Left ventricle myocardium inferior (tissue), 1 donor: ENCODE data around the gene KRTAP9-4. TPM values are rescaled to one million over a fixed set of nuclear protein-coding genes. Genes with fewer than 3 reads are reported as not detected.
"Not testable (repeated sequence)": the region's sequence is repeated elsewhere in the genome, so short reads cannot be mapped to it uniquely, and the experiment has no call there.

Experiments
- DNase-seq: peaks from one replicate; pipeline ENCODE4 v3.0.0-alpha.2; 2020
- H3K27ac ChIP-seq: fragments of 200-600 bp; replicated peaks from 2 replicates; pipeline ENCODE4 v1.8.0; 2021
- H3K27me3 ChIP-seq: fragments of 200-600 bp; 2 replicates; pipeline ENCODE4 v1.8.0; 2021; ENCODE audit warnings: low read depth
- H3K36me3 ChIP-seq: fragments of 200-600 bp; 2 replicates; pipeline ENCODE4 v1.8.0; 2021
- H3K4me1 ChIP-seq: fragments of 200-600 bp; 2 replicates; pipeline ENCODE4 v1.8.0; 2021
- H3K4me3 ChIP-seq: fragments of 200-600 bp; 2 replicates; pipeline ENCODE4 v1.8.0; 2021; ENCODE audit warnings: mild to moderate bottlenecking, moderate library complexity
- H3K9me3 ChIP-seq: fragments of 200-600 bp; replicated peaks from 2 replicates; pipeline ENCODE4 v1.8.0; 2021
- CTCF ChIP-seq: fragments of 200-600 bp; IDR thresholded peaks from 2 replicates; pipeline ENCODE4 v1.8.0; 2021; ENCODE audit warnings: antibody characterized with exemption, mild to moderate bottlenecking, borderline replicate concordance
- intact Hi-C: fragments of 100-400 bp; cut with micrococcal nuclease; formaldehyde crosslinking; loops from one replicate; pipeline ENCODE4 v1.11.0; 2022
- total RNA-seq: library from RNA; stranded (reverse); fragmentation: NEBNext Ultra II Directional; extraction: Animal tissue kit (Norgen Biotek cat#: 25700); gene quantifications from one replicate; pipeline ENCODE4 v1.2.1, GENCODE V29; 2021
- donor health status: DM: no; HTN: yes; CAD: no; lungs with severe emphysema.

Gene KRTAP9-4
- total RNA-seq, 1 donor from 2014 or later, result not detected

GRCh38 chr17:41254861-41255260 lies 5.4 kb downstream of the KRTAP9-4 start:
- no peaks in the 10 kb centered on the region for H3K4me1 ChIP-seq
- no peak for DNase-seq
- intact Hi-C loops, result no loop called here
- peaks cover 91% of the 10 kb centered on the region for H3K27me3 ChIP-seq
- no peak overlapping the region for H3K4me3 ChIP-seq
- H3K27ac ChIP-seq, result no peak overlapping the region
- no peak for TF ChIP-seq CTCF
- H3K9me3 ChIP-seq, result no peaks in the 10 kb centered on the region
- no peaks in the 10 kb centered on the region for H3K36me3 ChIP-seq

- H3K27ac ChIP-seq, H3K4me1 ChIP-seq, DNase-seq, H3K36me3 ChIP-seq, H3K9me3 ChIP-seq, intact Hi-C loops, H3K4me3 ChIP-seq: not testable (repeated sequence)
- peaks cover 94% of the 10 kb centered on the region for H3K27me3 ChIP-seq
Observed at GRCh38 chr17:41255381-41256290, 6.1 kb downstream of the KRTAP9-4 start, which contains the start of gene KRTAP9-9. Gene KRTAP9-9, plus strand, starts transcription at chr17:41255384.

- Histone ChIP-seq H3K9me3 (no peaks in the 10 kb centered on the region), H3K27me3 (peaks cover 91% of the 10 kb centered on the region), H3K4me3 (no peak overlapping the region), H3K27ac (no peak overlapping the region), H3K36me3 (no peaks in the 10 kb centered on the region), H3K4me1 (no peaks in the 10 kb centered on the region)
- intact Hi-C loops, result no loop called here
- DNase-seq, result no peak
- TF ChIP-seq CTCF, result no peak
Observed at GRCh38 chr17:41256291-41256685, 6.8 kb downstream of the KRTAP9-4 start.

- intact Hi-C loops, result no loop called here
- Histone ChIP-seq H3K27ac (no peak overlapping the region), H3K27me3 (peaks cover 87% of the 10 kb centered on the region), H3K4me1 (no peaks in the 10 kb centered on the region), H3K4me3 (no peak overlapping the region), H3K9me3 (no peaks in the 10 kb centered on the region), H3K36me3 (no peaks in the 10 kb centered on the region)
- no peak for TF ChIP-seq CTCF
- no peak for DNase-seq
Observed at GRCh38 chr17:41258406-41258805, 8.9 kb downstream of the KRTAP9-4 start.

GRCh38 chr17:41263212-41263611 lies 13.7 kb downstream of the KRTAP9-4 start:
- TF ChIP-seq CTCF, result no peak
- no peak overlapping the region for H3K27ac ChIP-seq
- intact Hi-C loops, result no loop called here
- H3K4me1 ChIP-seq, result no peaks in the 10 kb centered on the region
- no peaks in the 10 kb centered on the region for H3K9me3 ChIP-seq
- H3K4me3 ChIP-seq, result no peak overlapping the region
- no peak for DNase-seq
- peaks cover 57% of the 10 kb centered on the region for H3K27me3 ChIP-seq
- no peaks in the 10 kb centered on the region for H3K36me3 ChIP-seq

GRCh38 chr17:41264599-41264998 lies 15.1 kb downstream of the KRTAP9-4 start:
- intact Hi-C loops, result no loop called here
- Histone ChIP-seq H3K27ac (no peak overlapping the region), H3K27me3 (peaks cover 43% of the 10 kb centered on the region), H3K36me3 (no peaks in the 10 kb centered on the region), H3K4me1 (no peaks in the 10 kb centered on the region), H3K4me3 (no peak overlapping the region), H3K9me3 (no peaks in the 10 kb centered on the region)
- no peak for TF ChIP-seq CTCF
- no peak for DNase-seq
